Measurements from ENCODE around the gene DDX10.

DDX10 gene

DNA sequence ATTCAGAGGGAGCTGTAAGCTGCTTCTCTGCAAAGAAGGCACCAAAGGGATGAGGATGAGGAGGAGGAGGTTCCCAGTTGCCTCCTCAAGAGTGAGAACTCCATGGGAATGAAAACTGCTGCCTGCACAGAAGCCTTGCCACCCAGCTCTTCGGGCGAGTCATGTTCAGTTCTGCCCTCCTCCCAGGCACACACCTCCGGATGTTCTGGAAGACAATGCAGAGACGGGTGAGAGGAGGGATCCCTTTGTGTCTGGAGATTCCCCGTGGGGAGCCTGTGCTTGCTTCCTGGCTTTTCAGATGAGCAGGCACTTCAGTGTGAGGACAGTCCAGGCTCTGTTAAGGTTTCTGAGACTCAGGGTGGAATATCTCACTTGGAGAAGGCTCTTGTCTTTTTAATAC lies 295.6 kb downstream of the DDX10 start:
- TF ChIP-seq CTCF (IDR thresholded peaks at IDR 0.05; ENCODE audit: low read depth, low read length) = no peak
- no peak for DNase-seq (ENCODE audit: low read depth in 2 of 2)
- H3K4me3 ChIP-seq (replicated peaks in 1 of 2; ENCODE audit: low read depth in 2 of 2, low read length in 2 of 2) = no peak overlapping the region

GRCh38 chr11:108961095-108961494 lies 296.2 kb downstream of the DDX10 start:
- no peak for TF ChIP-seq CTCF (IDR thresholded peaks at IDR 0.05; ENCODE audit: low read depth, low read length)
- no peak for DNase-seq (ENCODE audit: low read depth in 2 of 2)
- H3K4me3 ChIP-seq (replicated peaks in 1 of 2; ENCODE audit: low read depth in 2 of 2, low read length in 2 of 2) = no peak overlapping the region

- no peak for TF ChIP-seq CTCF (IDR thresholded peaks at IDR 0.05; ENCODE audit: low read depth, low read length)
- H3K4me3 ChIP-seq (replicated peaks in 1 of 2; ENCODE audit: low read depth in 2 of 2, low read length in 2 of 2) = no peak overlapping the region
- DNase-seq (ENCODE audit: low read depth in 2 of 2) = no peak
Measured at GRCh38 chr11:108963118-108963517, 298.2 kb downstream of the DDX10 start.

DNA sequence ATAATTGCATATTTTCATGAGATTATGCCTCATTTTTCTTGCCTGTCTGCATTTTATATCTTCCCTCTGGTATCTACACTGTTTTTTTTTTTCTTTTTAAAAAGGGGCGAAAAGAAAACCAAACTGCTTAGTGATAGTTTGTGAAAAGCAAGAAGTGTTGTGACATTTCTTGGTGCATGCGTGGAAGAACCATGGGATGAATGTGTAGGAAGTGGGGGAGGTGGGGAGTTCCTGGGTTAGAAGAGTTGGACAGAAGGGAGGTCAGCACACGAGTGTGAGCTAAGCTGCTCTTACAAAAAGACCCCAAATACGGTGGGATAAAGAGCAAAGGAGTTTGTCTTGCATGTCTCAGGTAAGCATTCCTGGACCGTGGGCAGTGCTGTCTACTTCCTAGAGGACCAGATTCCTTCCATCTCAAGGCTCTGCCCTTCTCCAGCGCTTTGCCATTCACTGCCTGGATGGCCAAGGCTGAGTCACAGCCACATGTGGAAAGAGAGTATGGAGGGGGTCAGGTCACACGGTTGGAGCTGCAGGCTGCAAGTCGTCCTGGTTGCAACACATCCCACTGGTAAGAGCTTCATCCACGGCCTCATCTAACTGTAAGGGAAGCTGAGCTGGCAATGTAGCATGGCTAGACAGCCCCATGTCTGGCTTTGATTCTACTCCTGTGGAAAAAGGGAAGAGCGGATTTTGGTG lies 300.6 kb downstream of the DDX10 start:
- no peak overlapping the region for H3K4me3 ChIP-seq (replicated peaks in 1 of 2; ENCODE audit: low read depth in 2 of 2, low read length in 2 of 2)
- peak; percentile 84 to 90 for DNase-seq (ENCODE audit: low read depth in 2 of 2)
- TF ChIP-seq CTCF (IDR thresholded peaks at IDR 0.05; ENCODE audit: low read depth, low read length) = no peak

GRCh38 chr11:108966206-108966605 lies 301.3 kb downstream of the DDX10 start:
- no peak overlapping the region for H3K4me3 ChIP-seq (replicated peaks in 1 of 2; ENCODE audit: low read depth in 2 of 2, low read length in 2 of 2)
- DNase-seq (ENCODE audit: low read depth in 2 of 2) = no peak
- no peak for TF ChIP-seq CTCF (IDR thresholded peaks at IDR 0.05; ENCODE audit: low read depth, low read length)

- no peak for DNase-seq (ENCODE audit: low read depth in 2 of 2)
Measured at GRCh38 chr11:108966978-108967377, 302.1 kb downstream of the DDX10 start.

More at GRCh38 chr11:108966978-108967377, 302.1 kb downstream of the DDX10 start:
- H3K4me3 ChIP-seq (replicated peaks in 1 of 2; ENCODE audit: low read depth in 2 of 2, low read length in 2 of 2) = no peak overlapping the region
- TF ChIP-seq CTCF (IDR thresholded peaks at IDR 0.05; ENCODE audit: low read depth, low read length) = no peak

Measured in cardiac fibroblast (primary cell).